Hepatocyte (in vitro differentiated cells): ENCODE results near the gene CNTNAP1. TPM values are rescaled to one million over a fixed set of nuclear protein-coding genes. Genes with fewer than 3 reads are reported as not detected.

Experiments
- DNase-seq: peaks from one replicate; pipeline ENCODE4 v3.0.0-alpha.2; 2016; ENCODE audit warnings: low spot score
- H2AFZ ChIP-seq: fragments of 200-600 bp; sonication (generic); 2 replicates; pipeline ENCODE4 v1.6.0; 2016; ENCODE audit warnings: antibody characterized with exemption, mild to moderate bottlenecking
- H3K27ac ChIP-seq: fragments of 200-600 bp; sonication (generic); 2 replicates; pipeline ENCODE4 v1.5.1; 2016; ENCODE audit warnings: mild to moderate bottlenecking
- H3K27me3 ChIP-seq: fragments of 200-600 bp; sonication (generic); 2 replicates; pipeline ENCODE4 v1.6.1; 2016
- H3K36me3 ChIP-seq: fragments of 200-600 bp; sonication (generic); replicated peaks from 2 replicates; pipeline ENCODE4 v1.5.1; 2016; ENCODE audit warnings: low read depth; ENCODE audit not compliant: insufficient read depth
- H3K4me1 ChIP-seq: fragments of 200-600 bp; sonication (generic); 2 replicates; pipeline ENCODE4 v1.5.1; 2016; ENCODE audit warnings: mild to moderate bottlenecking, moderate library complexity; ENCODE audit not compliant: insufficient read depth
- H3K4me2 ChIP-seq: fragments of 200-600 bp; sonication (generic); 2 replicates; pipeline ENCODE4 v1.6.0; 2016
- H3K4me3 ChIP-seq: fragments of 200-600 bp; sonication (generic); 2 replicates; pipeline ENCODE4 v1.5.1; 2016; ENCODE audit warnings: mild to moderate bottlenecking
- H3K79me2 ChIP-seq: fragments of 200-600 bp; sonication (generic); 2 replicates; pipeline ENCODE4 v1.6.0; 2017; ENCODE audit warnings: mild to moderate bottlenecking
- H3K9me2 ChIP-seq: fragments of 200-600 bp; sonication (generic); replicated peaks from 2 replicates; pipeline ENCODE4 v1.6.0; 2017; ENCODE audit warnings: mild to moderate bottlenecking; ENCODE audit not compliant: insufficient read depth
- H3K9me3 ChIP-seq: fragments of 200-600 bp; sonication (generic); 2 replicates; pipeline ENCODE4 v1.5.1; 2016; ENCODE audit warnings: low read depth, mild to moderate bottlenecking
- H4K20me1 ChIP-seq: fragments of 200-600 bp; sonication (generic); 2 replicates; pipeline ENCODE4 v1.6.0; 2016; ENCODE audit warnings: mild to moderate bottlenecking; ENCODE audit not compliant: insufficient read depth, poor library complexity, severe bottlenecking
- CTCF ChIP-seq: fragments of 200-600 bp; sonication (generic); IDR thresholded peaks from 2 replicates; pipeline ENCODE4 v1.5.1; 2016; ENCODE audit warnings: antibody characterized with exemption, mild to moderate bottlenecking; ENCODE audit not compliant: poor library complexity
- EZH2 ChIP-seq: fragments of 200-600 bp; sonication (generic); IDR thresholded peaks from 2 replicates; pipeline ENCODE4 v1.6.1; 2016; ENCODE audit warnings: antibody characterized with exemption, mild to moderate bottlenecking, borderline replicate concordance
- EZH2phosphoT487 ChIP-seq: fragments of 200-600 bp; sonication (generic); IDR thresholded peaks from one replicate; pipeline ENCODE4 v1.6.1; 2018; ENCODE audit warnings: antibody characterized with exemption, mild to moderate bottlenecking, low read depth, moderate library complexity; ENCODE audit not compliant: unreplicated experiment, severe bottlenecking
- WGBS: methylation state at CpG from one replicate; pipeline ENCODE4 v1.1.6; 2016; ENCODE audit warnings: low lambda C conversion rate; ENCODE audit errors: missing lambda C conversion rate; 5-methylcytosine and 5-hydroxymethylcytosine counted together
- polyA plus RNA-seq: library from polyadenylated mRNA; unstranded; fragments of >200 nt; fragmentation: Nextera tagmentation; extraction: Ambion mirVana; gene quantifications from 2 replicates; pipeline ENCODE4 v1.2.1, GENCODE V29; 2016
- total RNA-seq: library from RNA; depleted of rRNA; stranded (reverse); fragments of >200 nt; gene quantifications from 2 replicates; pipeline ENCODE4 v1.2.3, GENCODE V29; 2014

The CNTNAP1 gene
- total and polyA plus RNA-seq, 2 experiments from 2014 or later = 2.6 to 4.4 TPM

- Histone ChIP-seq H3K4me3 (no peak overlapping the region), H3K4me1 (no peaks in the 10 kb centered on the region), H4K20me1 (no peaks in the 10 kb centered on the region), H3K27ac (no peak overlapping the region), H3K79me2 (no peaks in the 10 kb centered on the region), H3K9me3 (no peaks in the 10 kb centered on the region), H2AFZ (no peak overlapping the region), H3K9me2 (no peaks in the 10 kb centered on the region), H3K36me3 (no peaks in the 10 kb centered on the region), H3K27me3 (no peaks in the 10 kb centered on the region), H3K4me2 (no peak overlapping the region)
- TF ChIP-seq CTCF (no peak), EZH2phosphoT487 (no peak), EZH2 (no peak)
- no peak for DNase-seq
- 92% methylated on average over 4 of the region's 4 CpGs for WGBS
Measured at GRCh38 chr17:42640121-42640520, 42.2 kb upstream of the CNTNAP1 start.

GRCh38 chr17:42642336-42642735 is 40.0 kb upstream of the CNTNAP1 start:
- Histone ChIP-seq H4K20me1 (no peaks in the 10 kb centered on the region), H3K9me3 (no peaks in the 10 kb centered on the region), H3K4me2 (no peak overlapping the region), H3K27ac (no peak overlapping the region), H3K9me2 (no peaks in the 10 kb centered on the region), H3K36me3 (no peaks in the 10 kb centered on the region), H2AFZ (no peak overlapping the region), H3K27me3 (no peaks in the 10 kb centered on the region), H3K4me3 (no peak overlapping the region), H3K4me1 (no peaks in the 10 kb centered on the region), H3K79me2 (no peaks in the 10 kb centered on the region)
- DNase-seq = no peak
- no peak for TF ChIP-seq CTCF
- TF ChIP-seq EZH2 = no peak
- no peak for TF ChIP-seq EZH2phosphoT487
- WGBS = 46% methylated on average over 2 of the region's 2 CpGs

GRCh38 chr17:42647778-42648177 is 34.6 kb upstream of the CNTNAP1 start:
- no peak for DNase-seq
- Histone ChIP-seq H3K79me2 (no peaks in the 10 kb centered on the region), H3K9me3 (no peaks in the 10 kb centered on the region), H3K4me2 (no peak overlapping the region), H3K27me3 (no peaks in the 10 kb centered on the region), H3K9me2 (no peaks in the 10 kb centered on the region), H3K4me3 (no peak overlapping the region), H3K36me3 (no peaks in the 10 kb centered on the region), H3K4me1 (no peaks in the 10 kb centered on the region), H2AFZ (no peak overlapping the region), H4K20me1 (no peaks in the 10 kb centered on the region), H3K27ac (no peak overlapping the region)
- 95% methylated on average over 5 of the region's 5 CpGs for WGBS
- no peak for TF ChIP-seq EZH2phosphoT487
- no peak for TF ChIP-seq CTCF

- H3K27ac ChIP-seq = no peak overlapping the region
- H2AFZ ChIP-seq = no peak overlapping the region
- WGBS = 91% methylated on average over 4 of the region's 4 CpGs
- no peaks in the 10 kb centered on the region for H3K27me3 ChIP-seq
- H3K36me3 ChIP-seq = no peaks in the 10 kb centered on the region
- H3K79me2 ChIP-seq = no peaks in the 10 kb centered on the region
- H3K9me3 ChIP-seq = no peaks in the 10 kb centered on the region
- no peak for DNase-seq
- no peaks in the 10 kb centered on the region for H3K9me2 ChIP-seq
- no peak overlapping the region for H3K4me2 ChIP-seq
- TF ChIP-seq CTCF = no peak
- TF ChIP-seq EZH2phosphoT487 = no peak
- no peak for TF ChIP-seq EZH2
- no peaks in the 10 kb centered on the region for H4K20me1 ChIP-seq
- no peak overlapping the region for H3K4me3 ChIP-seq
- peaks cover 4% of the 10 kb centered on the region for H3K4me1 ChIP-seq
Measured at GRCh38 chr17:42651392-42651791, 30.9 kb upstream of the CNTNAP1 start.
